ENCODE measurements around the gene LPP. TPM values are rescaled to one million over a fixed set of nuclear protein-coding genes. Genes with fewer than 3 reads are reported as not detected.

The LPP gene
- total RNA-seq, 1 donor: 92.1 TPM

- TF ChIP-seq CTCF (IDR thresholded peaks at IDR 0.05; ENCODE audit: insufficient read depth, low read length): no peak
- H3K4me3 ChIP-seq (ENCODE audit: low read depth, low read length): no peak overlapping the region
- DNase-seq (ENCODE audit: low read depth): no peak
These were observed 172.2 kb downstream of the LPP start for GRCh38 chr3:188326111-188326510.

GRCh38 chr3:188326968-188327367, 173.0 kb downstream of the LPP start:
- TF ChIP-seq CTCF (IDR thresholded peaks at IDR 0.05; ENCODE audit: insufficient read depth, low read length): no peak
- peak; percentile 63 for DNase-seq (ENCODE audit: low read depth)
- H3K4me3 ChIP-seq (ENCODE audit: low read depth, low read length): no peak overlapping the region

- TF ChIP-seq CTCF (IDR thresholded peaks at IDR 0.05; ENCODE audit: insufficient read depth, low read length): no peak
- no peak for DNase-seq (ENCODE audit: low read depth)
- H3K4me3 ChIP-seq (ENCODE audit: low read depth, low read length): no peak overlapping the region
These were observed 173.5 kb downstream of the LPP start for GRCh38 chr3:188327433-188327832.

- no peak for DNase-seq (ENCODE audit: low read depth)
- H3K4me3 ChIP-seq (ENCODE audit: low read depth, low read length): no peak overlapping the region
- no peak for TF ChIP-seq CTCF (IDR thresholded peaks at IDR 0.05; ENCODE audit: insufficient read depth, low read length)
These were observed 176.2 kb downstream of the LPP start for GRCh38 chr3:188330138-188330537.

- DNase-seq (ENCODE audit: low read depth): no peak
- no peak for TF ChIP-seq CTCF (IDR thresholded peaks at IDR 0.05; ENCODE audit: insufficient read depth, low read length)
- H3K4me3 ChIP-seq (ENCODE audit: low read depth, low read length): no peak overlapping the region
These were observed 177.2 kb downstream of the LPP start for GRCh38 chr3:188331166-188331565.

GRCh38 chr3:188332085-188332484, 178.1 kb downstream of the LPP start:
- no peak for DNase-seq (ENCODE audit: low read depth)
- no peak overlapping the region for H3K4me3 ChIP-seq (ENCODE audit: low read depth, low read length)
- no peak for TF ChIP-seq CTCF (IDR thresholded peaks at IDR 0.05; ENCODE audit: insufficient read depth, low read length)

GRCh38 chr3:188335656-188336055, 181.7 kb downstream of the LPP start:
- DNase-seq (ENCODE audit: low read depth): no peak
- H3K4me3 ChIP-seq (ENCODE audit: low read depth, low read length): no peak overlapping the region
- TF ChIP-seq CTCF (IDR thresholded peaks at IDR 0.05; ENCODE audit: insufficient read depth, low read length): no peak

All from fibroblast of the aortic adventitia (primary cell).